Kidney (tissue), 14 donors: Measurements from ENCODE around the gene NSD2. TPM values are rescaled to one million over a fixed set of nuclear protein-coding genes. Genes with fewer than 3 reads are reported as not detected.

ENCODE experiments used
- DNase-seq, 5 donors: peaks; one replicate each; pipeline ENCODE4 v3.0.0-alpha.2; 2013 to 2020
- FAIRE-seq: peaks from 2 replicates; lab custom pipeline; 2012; peaks lifted over from hg19 to GRCh38; lab: Jason Lieb, UNC
- H3K27ac ChIP-seq, 2 donors: one replicate each; pipeline ENCODE4 v1.7.0; 2013; ENCODE audit warnings: low read depth in 2 of 2, low read length in 2 of 2, inconsistent platforms in 1 of 2
- H3K27me3 ChIP-seq: one replicate; pipeline ENCODE4 v1.7.1; 2013; ENCODE audit warnings: low read length, inconsistent platforms; ENCODE audit not compliant: control insufficient read depth, insufficient read depth
- H3K36me3 ChIP-seq, 3 donors: one replicate each; pipeline versions ENCODE4 v1.7.0 to v1.7.1; 2013; ENCODE audit warnings: low read length in 3 of 3, control low read depth in 1 of 3, inconsistent platforms in 1 of 3; ENCODE audit not compliant: insufficient read depth in 3 of 3, control insufficient read depth in 2 of 3
- H3K4me1 ChIP-seq, 3 donors: one replicate each; pipeline versions ENCODE4 v1.7.0 to v1.7.1; 2013; ENCODE audit warnings: low read length in 3 of 3, inconsistent platforms in 1 of 3, low read depth in 1 of 3; ENCODE audit not compliant: control insufficient read depth in 2 of 3, insufficient read depth in 2 of 3
- H3K4me3 ChIP-seq, 3 donors: one replicate each; pipeline versions ENCODE4 v1.7.0 to v1.8.1; 2013; ENCODE audit warnings: low read length in 3 of 3, control low read depth in 1 of 3, inconsistent platforms in 1 of 3
- H3K9ac ChIP-seq, 3 donors: one replicate each; pipeline versions ENCODE4 v1.7.0 to v1.7.1; 2013; ENCODE audit warnings: low read length in 3 of 3, control low read depth in 1 of 3, inconsistent platforms in 1 of 3
- H3K9me3 ChIP-seq, 3 donors: one replicate each; pipeline versions ENCODE4 v1.7.0 to v1.7.1; 2013; ENCODE audit warnings: low read length in 3 of 3, control low read depth in 1 of 3, inconsistent platforms in 1 of 3; ENCODE audit not compliant: control insufficient read depth in 2 of 3, insufficient read depth in 1 of 3
- CTCF ChIP-seq: IDR thresholded peaks from 3 replicates; pipeline ENCODE4 v1.5.1; 2012; ENCODE audit warnings: mild to moderate bottlenecking, moderate library complexity, borderline replicate concordance; ENCODE audit not compliant: insufficient read depth; ENCODE audit errors: extremely low read depth
- intact Hi-C: fragments of 100-400 bp; cut with DNase I; formaldehyde crosslinking; loops from one replicate; pipeline ENCODE4 v1.11.1; 2022
- polyA plus RNA-seq: library from polyadenylated mRNA; stranded (reverse); fragments of 350-450 nt; fragmentation: Illumina TruSeq; extraction: RNeasy Lipid Tissue Mini Kit (QIAGEN cat#74804); gene quantifications from one replicate; pipeline ENCODE4 v1.2.3, GENCODE V29; 2014; ENCODE audit warnings: low read depth, low replicate concordance; ENCODE audit not compliant: insufficient read depth
- total RNA-seq: library from RNA; stranded (reverse); fragmentation: NEBNext Ultra II Directional; extraction: Animal tissue kit (Norgen Biotek cat#: 25700); gene quantifications from one replicate; pipeline ENCODE4 v1.2.1, GENCODE V29; 2021
- donor health status: control.
- donor health status: control.
- donor health status: control.
- donor health status: control.
- donor health status: control.
- donor health status: DM: yes; HTN: yes; CAD: no.
- donor health status: Normal renal cell carcinoma (clear cell type).

The NSD2 gene
- total and polyA plus RNA-seq, 2 donors from 2014 or later = 5.5 to 51.2 TPM

GRCh38 chr4:1983846-1984405, 112.7 kb downstream of the NSD2 start:
- no peak overlapping the region for H3K27ac ChIP-seq
- peaks cover 0 to 43% (median 5%) of the 10 kb centered on the region in 3 donors for H3K36me3 ChIP-seq
- no peak for FAIRE-seq
- DNase-seq = peak in 2 of 5 donors; percentile 38 to 66
- H3K9ac ChIP-seq = no peak overlapping the region
- H3K4me1 ChIP-seq = no peaks in the 10 kb centered on the region
- H3K9me3 ChIP-seq = no peaks in the 10 kb centered on the region
- intact Hi-C loops = no loop called here
- no peak for TF ChIP-seq CTCF
- no peaks in the 10 kb centered on the region for H3K27me3 ChIP-seq
- H3K4me3 ChIP-seq = no peak overlapping the region

DNA sequence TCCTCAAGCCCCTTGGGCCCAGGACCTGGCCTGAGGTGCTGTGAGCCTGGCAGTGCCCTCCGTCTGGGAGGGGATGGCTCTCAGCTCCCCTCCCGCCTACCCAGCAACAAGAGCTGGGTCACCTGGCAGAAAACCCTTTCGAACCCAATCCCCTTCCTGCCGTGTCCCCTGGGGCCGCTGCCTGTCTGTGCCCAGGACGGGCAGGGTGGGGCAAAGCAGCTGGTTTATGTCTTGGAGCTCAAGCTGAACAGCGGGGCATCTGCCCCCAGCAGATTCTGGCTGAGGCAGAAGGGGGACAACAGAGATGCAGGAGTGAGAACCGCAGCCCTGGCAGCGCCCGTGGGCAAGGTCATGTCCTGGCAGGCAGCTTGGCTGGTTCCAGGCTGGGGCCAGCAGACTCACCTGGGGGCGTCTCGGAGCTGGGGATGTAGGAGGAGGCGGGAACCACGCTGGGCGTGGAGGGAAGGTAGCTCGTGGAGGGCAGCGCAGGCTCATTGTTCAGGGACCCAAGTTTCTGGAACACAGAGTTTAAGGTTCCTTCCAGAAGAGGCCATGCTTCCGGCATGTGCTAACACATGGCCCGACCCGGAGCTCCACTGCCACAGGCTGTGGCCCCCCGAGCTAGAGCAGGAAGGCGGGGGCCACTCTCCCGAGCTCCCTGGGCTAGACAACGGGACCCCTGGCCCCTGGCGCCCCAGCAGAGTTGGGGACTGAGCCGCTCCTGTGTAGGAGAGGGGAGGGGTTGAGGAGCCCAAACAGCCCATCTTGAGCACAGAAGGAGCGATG, 113.4 kb downstream of the NSD2 start:
- no peak for FAIRE-seq
- no peak overlapping the region for H3K9ac ChIP-seq
- TF ChIP-seq CTCF = no peak
- no peaks in the 10 kb centered on the region for H3K4me1 ChIP-seq
- no peaks in the 10 kb centered on the region for H3K27me3 ChIP-seq
- peaks cover 0 to 49% (median 5%) of the 10 kb centered on the region in 3 donors for H3K36me3 ChIP-seq
- no peaks in the 10 kb centered on the region for H3K9me3 ChIP-seq
- peak in 2 of 5 donors; percentile 30 to 45 for DNase-seq
- intact Hi-C loops = no loop called here
- no peak overlapping the region for H3K4me3 ChIP-seq
- H3K27ac ChIP-seq = no peak overlapping the region

DNA sequence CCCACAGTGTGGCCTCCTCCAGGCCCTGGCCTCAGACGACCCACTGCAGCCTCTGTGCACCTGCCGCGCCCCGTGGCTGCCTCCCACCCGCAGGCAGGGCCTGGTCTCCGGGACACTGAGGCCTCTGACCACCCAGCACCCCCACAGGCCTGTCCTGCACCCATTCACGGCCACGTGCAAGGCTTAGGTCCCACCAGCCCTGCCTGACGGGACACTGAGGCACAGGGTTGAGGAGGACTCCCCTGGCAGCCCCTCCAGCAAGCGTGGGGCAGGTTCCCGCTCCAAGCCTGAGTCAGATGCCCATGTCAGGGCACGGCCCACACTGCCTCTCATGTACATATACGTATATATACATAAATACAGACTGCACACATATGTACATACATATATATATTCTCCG, 114.1 kb downstream of the NSD2 start:
- TF ChIP-seq CTCF = no peak
- H3K4me1 ChIP-seq = no peaks in the 10 kb centered on the region
- intact Hi-C loops = no loop called here
- no peak overlapping the region for H3K9ac ChIP-seq
- H3K4me3 ChIP-seq = no peak overlapping the region
- DNase-seq (peak in 2 of 5 donors; percentile 32 to 69), FAIRE-seq (no peak)
- H3K9me3 ChIP-seq = no peaks in the 10 kb centered on the region
- peaks cover 0 to 50% (median 5%) of the 10 kb centered on the region in 3 donors for H3K36me3 ChIP-seq
- no peaks in the 10 kb centered on the region for H3K27me3 ChIP-seq
- H3K27ac ChIP-seq = no peak overlapping the region
